GM18909 (cell line): ENCODE results near the gene PPP1R3F.

Source experiments
- ATAC-seq: cut with Tn5 transposase; IDR thresholded peaks from one replicate; pipeline ENCODE4 v1.9.1; 2021; ENCODE audit warnings: mild to moderate bottlenecking; ENCODE audit not compliant: unreplicated experiment, poor library complexity

The PPP1R3F gene

GRCh38 chrX:49269767-49270248 lies at the start of gene PPP1R3F:
PPP1R3F (plus strand) TSS chrX:49269793; CDS start chrX:49269870, 77 bp downstream.
- ATAC-seq: peak; percentile 25

- ATAC-seq: no peak
Observed at GRCh38 chrX:49220100-49220499, 49.5 kb upstream of the PPP1R3F start.

GRCh38 chrX:49221868-49222267 lies 47.7 kb upstream of the PPP1R3F start:
- no peak for ATAC-seq

- ATAC-seq: no peak
Observed at GRCh38 chrX:49225858-49226257, 43.7 kb upstream of the PPP1R3F start.

GRCh38 chrX:49226946-49227345 lies 42.6 kb upstream of the PPP1R3F start:
- no peak for ATAC-seq

- no peak for ATAC-seq
Observed at GRCh38 chrX:49227726-49228125, 41.9 kb upstream of the PPP1R3F start.

GRCh38 chrX:49228185-49228584 lies 41.4 kb upstream of the PPP1R3F start:
- ATAC-seq: no peak

- peak; percentile 55 for ATAC-seq
Observed at GRCh38 chrX:49230500-49231232, 38.9 kb upstream of the PPP1R3F start.

GRCh38 chrX:49231333-49232000 lies 38.1 kb upstream of the PPP1R3F start:
- ATAC-seq: no peak

- no peak for ATAC-seq
Observed at GRCh38 chrX:49232525-49232924, 37.1 kb upstream of the PPP1R3F start.

GRCh38 chrX:49233176-49233575 lies 36.4 kb upstream of the PPP1R3F start, which contains the start of gene CACNA1F:
CACNA1F (minus strand) TSS chrX:49233340; CDS start chrX:49233309, 31 bp downstream.
- ATAC-seq: no peak

- ATAC-seq: no peak
Observed at GRCh38 chrX:49233887-49234555, 35.6 kb upstream of the PPP1R3F start.

GRCh38 chrX:49237060-49237459 lies 32.5 kb upstream of the PPP1R3F start:
- ATAC-seq: no peak

GRCh38 chrX:49238735-49239134 lies 30.9 kb upstream of the PPP1R3F start:
- no peak for ATAC-seq

- ATAC-seq: no peak
Observed at GRCh38 chrX:49242545-49243066, 27.0 kb upstream of the PPP1R3F start.

GRCh38 chrX:49243166-49243565 lies 26.4 kb upstream of the PPP1R3F start:
- no peak for ATAC-seq

GRCh38 chrX:49244207-49244606 lies 25.4 kb upstream of the PPP1R3F start:
- no peak for ATAC-seq

GRCh38 chrX:49246541-49246940 lies 23.1 kb upstream of the PPP1R3F start:
- ATAC-seq: no peak

- no peak for ATAC-seq
Observed at GRCh38 chrX:49247346-49247745, 22.2 kb upstream of the PPP1R3F start.

- no peak for ATAC-seq
Observed at GRCh38 chrX:49247916-49248811, 21.4 kb upstream of the PPP1R3F start.
